GM18520 (cell line): Measurements from ENCODE around the gene BLCAP.
"Not testable (repeated sequence)": the region's sequence is repeated elsewhere in the genome, so short reads cannot be mapped to it uniquely, and the experiment has no call there.

Experiments used
- ATAC-seq: cut with Tn5 transposase; IDR thresholded peaks from one replicate; pipeline ENCODE4 v1.9.1; 2021; ENCODE audit not compliant: unreplicated experiment

Gene BLCAP

GRCh38 chr20:37490663-37491350 is 36.9 kb downstream of the BLCAP start:
- ATAC-seq = no peak

DNA sequence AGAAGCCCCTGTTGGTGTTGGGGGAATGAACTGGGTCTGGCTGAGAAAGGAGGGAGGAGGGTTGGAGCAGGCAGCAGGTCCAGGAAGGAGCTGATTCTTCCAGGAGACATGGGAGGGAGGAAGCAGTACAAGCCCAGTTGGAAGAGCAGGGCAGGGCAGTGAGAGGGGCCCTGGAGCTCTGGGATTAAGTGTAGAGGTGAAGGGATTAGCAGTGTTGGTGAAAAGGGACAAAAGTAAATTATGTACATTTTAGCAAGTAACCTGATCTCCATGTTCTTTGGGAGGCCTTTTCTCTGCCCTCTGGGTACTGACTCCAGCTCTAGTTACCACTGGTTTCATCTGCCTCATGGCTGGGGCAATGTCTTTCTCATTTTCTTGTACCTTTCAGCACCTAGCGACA is 41.5 kb downstream of the BLCAP start:
- ATAC-seq = not testable (repeated sequence)

DNA sequence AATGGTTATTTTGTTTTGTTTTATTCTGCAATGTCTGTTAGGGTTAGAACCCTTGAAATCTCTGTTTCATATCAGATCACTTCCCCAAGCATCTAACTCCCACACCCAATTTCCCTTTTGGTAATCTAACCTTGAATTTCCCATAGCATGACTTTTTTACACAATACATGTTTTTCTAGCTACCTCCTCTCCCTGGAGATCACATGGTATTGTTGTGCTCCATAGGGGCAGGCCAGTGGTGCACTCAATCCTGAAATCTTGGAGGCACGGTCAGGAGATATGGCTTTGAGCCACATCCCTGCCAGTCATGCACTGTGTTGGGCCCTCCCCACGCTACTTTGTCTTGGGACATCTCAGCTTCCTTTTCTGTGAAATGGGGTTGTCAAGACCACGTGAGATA is 43.3 kb downstream of the BLCAP start:
- no peak for ATAC-seq

DNA sequence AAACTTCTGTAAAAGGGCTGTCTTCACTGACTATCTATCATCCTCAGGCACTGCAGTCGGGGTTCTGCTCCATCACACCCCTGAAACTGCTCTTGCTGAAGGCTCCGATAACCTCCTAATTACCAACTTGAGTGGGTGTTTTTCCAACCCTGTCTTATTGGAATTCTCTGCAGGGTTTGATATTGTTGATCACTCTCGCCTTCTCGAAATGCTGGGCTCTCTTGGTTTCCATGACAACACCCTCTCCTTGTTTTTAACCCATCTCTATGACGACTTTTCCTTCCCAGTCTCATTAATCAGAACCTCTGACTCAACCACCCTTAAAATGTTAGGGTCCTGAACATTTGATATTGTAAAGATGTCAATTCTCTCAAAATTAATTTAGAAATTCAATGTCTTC is 46.1 kb downstream of the BLCAP start:
- ATAC-seq = no peak

- ATAC-seq = no peak
Measured at GRCh38 chr20:37480919-37481318, 46.8 kb downstream of the BLCAP start.

DNA sequence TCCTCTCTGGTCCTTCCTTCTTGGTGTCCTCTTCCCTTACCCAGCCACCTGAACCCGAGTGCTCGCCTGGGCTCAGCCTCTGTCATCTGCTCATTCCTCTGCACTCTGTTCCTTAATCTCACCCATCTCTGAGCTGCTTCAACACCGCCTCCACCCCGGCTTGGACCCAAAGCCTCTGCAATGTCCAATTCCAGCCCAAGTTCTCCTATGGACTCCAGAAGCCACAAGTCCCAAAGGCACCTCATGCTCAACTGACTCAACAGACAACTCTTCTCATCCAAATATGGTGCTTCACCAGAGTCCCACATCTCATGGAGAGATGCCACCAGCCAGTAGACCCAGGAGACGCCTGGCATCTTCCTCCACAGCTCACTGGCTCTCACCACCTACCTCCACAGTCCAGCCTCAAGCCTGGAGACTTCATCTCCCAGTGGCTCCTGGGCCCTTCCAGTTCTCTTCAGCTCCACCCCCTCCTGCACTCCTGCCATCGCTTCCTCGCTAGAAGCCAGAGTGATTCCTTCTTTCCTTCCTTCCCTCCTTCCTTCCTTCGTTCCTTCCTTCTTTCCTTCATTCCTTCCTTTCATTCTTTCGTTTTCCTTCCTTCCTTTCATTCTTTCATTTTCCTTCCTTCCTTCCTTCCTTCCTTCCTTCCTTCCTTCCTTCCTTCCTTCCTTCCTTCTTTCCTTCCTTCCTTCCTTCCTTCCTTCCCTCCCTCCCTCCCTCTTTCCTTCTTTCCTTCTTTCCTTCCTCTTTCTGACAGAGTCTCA is 47.6 kb downstream of the BLCAP start:
- ATAC-seq = no peak

GRCh38 chr20:37479266-37479665 is 48.4 kb downstream of the BLCAP start:
- ATAC-seq = no peak

- ATAC-seq = no peak
Measured at GRCh38 chr20:37477041-37477440, 50.6 kb downstream of the BLCAP start.

- no peak for ATAC-seq
Measured at GRCh38 chr20:37475252-37475651, 52.4 kb downstream of the BLCAP start.

GRCh38 chr20:37474386-37474785 is 53.3 kb downstream of the BLCAP start:
- ATAC-seq = no peak

GRCh38 chr20:37473249-37474000 is 54.3 kb downstream of the BLCAP start:
- ATAC-seq = no peak

GRCh38 chr20:37472435-37472834 is 55.2 kb downstream of the BLCAP start:
- not testable (repeated sequence) for ATAC-seq

DNA sequence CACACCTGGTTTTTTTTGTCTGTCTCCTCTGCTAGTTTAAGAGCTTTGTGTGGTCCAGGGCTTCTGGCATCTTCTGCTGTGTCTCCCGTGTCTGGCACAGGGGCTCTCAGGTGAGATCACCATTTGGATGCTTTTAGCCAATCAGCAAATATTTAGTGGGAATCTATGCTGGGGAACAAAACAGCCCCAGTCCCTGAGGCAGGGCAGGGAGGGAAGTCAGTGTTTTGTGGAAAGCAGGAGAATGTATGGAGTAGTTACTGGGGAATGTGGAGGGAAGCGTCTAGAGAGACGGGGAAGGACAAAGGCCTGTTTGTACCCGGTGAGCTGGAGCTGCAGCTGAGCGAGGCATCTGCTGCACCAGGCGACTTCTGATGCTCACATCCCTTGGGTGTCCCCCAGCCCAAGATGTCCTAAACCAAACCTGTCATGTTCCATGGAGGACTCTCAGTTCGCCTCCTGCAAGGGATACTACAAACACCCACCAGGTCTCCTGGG is 55.9 kb downstream of the BLCAP start:
- ATAC-seq = no peak

- not testable (repeated sequence) for ATAC-seq
Measured at GRCh38 chr20:37470190-37470589, 57.5 kb downstream of the BLCAP start.

DNA sequence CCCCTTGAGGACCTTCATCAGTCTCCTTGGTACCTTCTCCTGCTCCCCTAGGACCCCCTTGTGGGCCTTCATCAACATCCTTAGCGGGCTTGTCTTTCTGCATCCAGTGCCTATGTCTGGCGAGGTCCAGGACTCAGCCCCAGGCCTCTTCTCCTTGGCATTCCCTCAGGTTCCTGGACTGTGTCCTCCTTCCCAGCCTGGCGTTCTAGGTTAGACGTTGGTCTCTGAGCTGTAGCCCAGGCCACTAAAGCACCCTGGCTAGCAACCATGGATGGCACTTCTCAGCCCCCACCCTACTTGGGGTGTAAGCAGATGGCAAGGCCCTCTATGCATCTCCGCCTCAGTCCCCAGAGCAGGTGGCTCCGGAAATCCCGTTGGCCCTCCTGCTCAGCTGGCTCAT is 58.1 kb downstream of the BLCAP start:
- no peak for ATAC-seq

DNA sequence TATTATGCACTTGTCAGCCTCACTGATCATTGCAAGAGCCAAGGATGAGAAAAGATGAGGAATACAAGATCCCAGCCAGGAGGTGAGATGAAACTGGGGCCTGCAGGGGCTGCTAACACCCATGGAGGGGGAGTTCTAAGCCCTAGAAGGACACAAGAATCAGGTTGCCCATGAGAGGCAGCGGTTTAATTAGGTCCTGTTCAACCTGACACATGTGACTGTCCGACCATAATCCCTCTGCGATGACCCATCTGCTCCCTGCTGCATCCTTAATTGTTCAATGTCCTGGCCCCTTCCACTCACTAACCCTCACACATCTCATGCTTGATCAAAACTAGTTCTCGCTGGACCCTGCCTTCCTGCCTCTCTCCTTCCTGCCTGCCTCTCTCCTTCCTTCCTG is 58.8 kb downstream of the BLCAP start:
- ATAC-seq = no peak
